Activated T-helper 2 cell treated with anti-CD3 and anti-CD28 coated beads, Interferon-gamma antibody, Interleukin-2, Interleukin-4, amounts not matched to agents 10 μg/mL and 5 μg/mL and 100 μg/mL, durations not matched to agents 14 hours and 24 hours and 36 hours (primary cell): ENCODE measurements around the gene ZBTB8A. TPM values are rescaled to one million over a fixed set of nuclear protein-coding genes. Genes with fewer than 3 reads are reported as not detected.
A peak's percentile ranks its signal among the peaks of the same experiment; 100 is the strongest.

ENCODE experiments used
- DNase-seq: peaks from one replicate; pipeline ENCODE4 v3.0.0; 2021; ENCODE audit warnings: low spot score
- H3K27ac Mint-ChIP-seq: one replicate; pipeline ENCODE4 v1.8.0; 2021; ENCODE audit warnings: mixed read lengths
- H3K27me3 Mint-ChIP-seq: one replicate; pipeline ENCODE4 v1.8.0; 2021; ENCODE audit warnings: low read depth, mixed read lengths
- H3K36me3 Mint-ChIP-seq: one replicate; pipeline ENCODE4 v1.8.0; 2021; ENCODE audit warnings: low read depth, mixed read lengths
- H3K4me1 Mint-ChIP-seq: one replicate; pipeline ENCODE4 v1.8.0; 2021; ENCODE audit warnings: low read depth, mixed read lengths
- H3K4me3 Mint-ChIP-seq: one replicate; pipeline ENCODE4 v1.8.0; 2021; ENCODE audit warnings: low read depth, mild to moderate bottlenecking, moderate library complexity, mixed read lengths
- H3K9me3 Mint-ChIP-seq: one replicate; pipeline ENCODE4 v1.8.0; 2021; ENCODE audit warnings: mixed read lengths
- intact Hi-C: fragments of 100-400 bp; cut with micrococcal nuclease; formaldehyde crosslinking; loops from one replicate; pipeline ENCODE4 v1.15.1; 2023
- total RNA-seq: library from RNA; stranded (reverse); gene quantifications from 2 replicates; pipeline ENCODE4 v1.2.3, GENCODE V29; 2022

ZBTB8A gene
- 0.90 and 0.96 TPM in 2 replicates for total RNA-seq

GRCh38 chr1:32538887-32539583, at the start of gene ZBTB8A:
TSS of gene ZBTB8A (plus strand) at chr1:32539427. CDS start at chr1:32592932, 53,505 bp downstream.
- H3K36me3 Mint-ChIP-seq = no peaks in the 10 kb centered on the region
- H3K9me3 Mint-ChIP-seq = no peaks in the 10 kb centered on the region
- intact Hi-C loops = no loop called here

DNA sequence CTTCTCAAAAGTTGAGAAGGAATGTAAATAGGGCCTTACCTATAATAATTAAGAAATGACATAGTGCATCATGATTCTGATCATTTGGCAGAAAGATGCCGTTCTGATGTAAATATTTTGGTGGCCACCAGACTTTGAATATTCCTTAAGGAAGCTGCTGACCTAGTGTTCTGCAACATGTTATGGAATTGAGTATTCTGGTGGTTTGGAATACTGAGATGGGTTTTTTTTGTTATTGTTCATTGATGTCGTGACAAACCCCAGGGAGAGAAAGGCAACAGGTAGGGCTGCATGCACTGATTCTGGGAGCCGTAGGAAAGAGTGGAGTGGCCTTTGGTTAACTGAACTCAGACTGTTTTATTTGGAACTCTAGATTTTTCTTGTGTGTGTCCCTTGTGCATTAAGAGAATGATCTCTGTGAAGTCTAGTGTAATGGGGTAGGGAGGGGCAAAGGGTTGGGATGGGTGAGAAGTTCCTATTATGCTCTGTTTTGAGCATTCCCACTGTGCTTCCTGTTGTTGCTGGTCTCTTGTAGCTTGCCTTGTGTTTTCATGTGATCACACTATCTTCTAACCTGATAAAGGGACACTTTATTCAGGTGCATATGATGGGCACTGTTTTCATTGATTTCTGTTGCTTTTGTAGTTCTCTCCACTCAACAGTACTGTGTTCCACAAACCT, 49.3 kb upstream of the ZBTB8A start:
- Mint-ChIP-seq H3K27ac (no peak overlapping the region), H3K36me3 (no peaks in the 10 kb centered on the region), H3K4me1 (no peaks in the 10 kb centered on the region), H3K9me3 (no peaks in the 10 kb centered on the region), H3K4me3 (no peak overlapping the region), H3K27me3 (peaks cover 22% of the 10 kb centered on the region)
- DNase-seq = no peak
- intact Hi-C loops = no loop called here

More at GRCh38 chr1:32538887-32539583, at the start of gene ZBTB8A:
- H3K4me3 Mint-ChIP-seq = peak within 1 kb of the TSS; percentile 75
- H3K4me1 Mint-ChIP-seq = peaks cover 8% of the 10 kb centered on the region
- peaks cover 65% of the 10 kb centered on the region for H3K27me3 Mint-ChIP-seq
- DNase-seq = no peak
- no peak within 1 kb of the TSS for H3K27ac Mint-ChIP-seq

GRCh38 chr1:32491386-32491785, 47.8 kb upstream of the ZBTB8A start:
- intact Hi-C loops = no loop called here
- Mint-ChIP-seq H3K27ac (no peak overlapping the region), H3K4me1 (no peaks in the 10 kb centered on the region), H3K36me3 (no peaks in the 10 kb centered on the region), H3K27me3 (peaks cover 21% of the 10 kb centered on the region), H3K9me3 (no peaks in the 10 kb centered on the region), H3K4me3 (no peak overlapping the region)
- DNase-seq = no peak

- no peaks in the 10 kb centered on the region for H3K9me3 Mint-ChIP-seq
- no peak overlapping the region for H3K27ac Mint-ChIP-seq
- no peak for DNase-seq
- H3K36me3 Mint-ChIP-seq = no peaks in the 10 kb centered on the region
- peaks cover 28% of the 10 kb centered on the region for H3K27me3 Mint-ChIP-seq
- no peaks in the 10 kb centered on the region for H3K4me1 Mint-ChIP-seq
- H3K4me3 Mint-ChIP-seq = no peak overlapping the region
- intact Hi-C loops = no loop called here
These were observed 45.0 kb upstream of the ZBTB8A start for GRCh38 chr1:32494196-32494595.

- Mint-ChIP-seq H3K36me3 (no peaks in the 10 kb centered on the region), H3K4me3 (no peak overlapping the region), H3K9me3 (no peaks in the 10 kb centered on the region), H3K4me1 (peaks cover 3% of the 10 kb centered on the region), H3K27ac (no peak overlapping the region), H3K27me3 (peaks cover 32% of the 10 kb centered on the region)
- intact Hi-C loops = no loop called here
- no peak for DNase-seq
These were observed 44.4 kb upstream of the ZBTB8A start for GRCh38 chr1:32494711-32495337.

DNA sequence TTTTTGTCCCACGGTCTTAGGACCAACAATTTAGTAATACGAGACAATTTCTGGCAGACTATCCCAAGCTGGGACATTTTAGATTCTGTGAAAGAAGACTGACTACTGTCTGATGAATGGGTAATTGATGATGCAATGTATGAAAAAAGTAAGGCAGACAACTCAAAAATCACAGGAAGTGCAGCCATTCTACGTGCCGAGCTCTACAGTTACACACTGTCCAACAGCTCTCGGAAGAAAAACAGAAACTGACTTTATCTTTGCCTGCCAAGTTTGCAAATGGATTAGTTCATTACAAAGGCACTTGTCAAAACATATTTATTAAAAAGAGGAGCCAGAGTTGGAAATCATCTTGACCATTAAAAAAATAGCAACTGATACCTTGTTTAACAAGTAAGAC, 43.1 kb upstream of the ZBTB8A start:
- intact Hi-C loops = no loop called here
- no peaks in the 10 kb centered on the region for H3K9me3 Mint-ChIP-seq
- H3K36me3 Mint-ChIP-seq = no peaks in the 10 kb centered on the region
- peaks cover 7% of the 10 kb centered on the region for H3K4me1 Mint-ChIP-seq
- peaks cover 34% of the 10 kb centered on the region for H3K27me3 Mint-ChIP-seq
- H3K27ac Mint-ChIP-seq = no peak overlapping the region
- H3K4me3 Mint-ChIP-seq = no peak overlapping the region
- DNase-seq = no peak

GRCh38 chr1:32498751-32499150, 40.5 kb upstream of the ZBTB8A start:
- no peak for DNase-seq
- Mint-ChIP-seq H3K36me3 (no peaks in the 10 kb centered on the region), H3K4me1 (peaks cover 7% of the 10 kb centered on the region), H3K4me3 (peak overlapping the region; percentile 17), H3K9me3 (no peaks in the 10 kb centered on the region), H3K27me3 (peaks cover 42% of the 10 kb centered on the region), H3K27ac (no peak overlapping the region)
- intact Hi-C loops = loop anchor here (1.0 kb wide), 1 partner anchor 34 kb away; no protein-coding TSS in a partner anchor

DNA sequence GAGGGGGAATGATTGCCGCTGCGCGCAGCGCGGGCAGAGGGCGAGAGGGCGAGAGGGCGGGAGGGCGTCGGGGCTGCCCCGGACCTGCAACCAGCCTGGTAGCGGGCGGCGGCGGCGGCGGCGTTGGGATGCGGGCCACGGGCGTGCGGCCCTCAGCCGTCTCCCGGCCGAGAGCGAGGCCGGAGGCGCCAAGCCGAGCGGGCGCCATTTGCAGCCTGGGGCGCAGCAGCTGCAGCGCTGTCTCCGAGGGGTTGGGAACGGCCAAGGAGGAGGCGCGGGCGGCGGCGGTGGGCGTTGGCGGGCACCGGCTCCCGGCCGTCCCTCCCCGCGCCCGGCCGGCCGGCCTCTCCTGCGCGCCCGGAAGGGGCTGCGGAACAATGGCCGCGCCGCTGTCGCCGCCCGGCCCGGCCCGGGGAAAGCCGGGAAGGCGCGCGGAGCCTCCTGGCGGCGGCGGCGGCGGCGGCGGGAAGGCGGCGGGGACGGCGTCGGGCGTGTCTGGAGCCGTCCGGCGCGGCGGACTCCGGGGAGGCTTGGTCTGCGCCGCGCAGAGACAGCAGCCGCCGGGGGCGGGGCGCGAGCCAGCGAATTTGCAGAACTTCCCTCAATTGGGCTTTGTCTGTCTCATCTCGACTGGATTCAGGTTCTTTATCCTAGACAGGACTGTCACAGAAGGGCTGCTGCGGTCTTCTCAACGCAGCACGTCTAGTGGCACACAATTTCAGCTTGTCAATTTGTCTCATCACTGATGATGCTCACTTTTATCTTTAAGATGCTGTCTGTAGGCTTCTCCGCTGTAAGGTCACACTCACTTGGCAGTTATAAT, 38.6 kb upstream of the ZBTB8A start:
- Mint-ChIP-seq H3K27me3 (peaks cover 45% of the 10 kb centered on the region), H3K4me1 (peaks cover 7% of the 10 kb centered on the region), H3K27ac (no peak overlapping the region), H3K9me3 (no peaks in the 10 kb centered on the region), H3K36me3 (no peaks in the 10 kb centered on the region), H3K4me3 (peak overlapping the region; percentile 62)
- peak; percentile 10 for DNase-seq
- intact Hi-C loops = no loop called here

DNA sequence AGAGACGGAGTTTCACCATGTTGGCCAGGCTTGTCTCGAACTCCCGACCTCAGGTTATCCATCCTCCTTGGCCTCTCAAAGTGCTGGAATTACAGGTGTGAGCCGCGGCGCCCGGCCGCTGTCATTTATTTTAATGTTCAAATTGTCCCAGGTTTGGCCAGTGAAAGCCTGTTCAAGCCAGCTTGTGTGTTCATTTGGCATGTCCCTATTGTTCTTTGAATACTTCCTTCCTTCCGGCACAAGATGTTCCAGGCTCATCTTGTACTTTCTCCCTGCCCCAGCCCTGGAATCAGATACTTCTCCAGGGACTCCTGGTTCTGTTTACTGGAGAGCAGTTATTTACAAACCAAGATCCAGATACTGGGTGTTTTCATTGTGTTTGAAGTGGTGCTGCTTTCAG, 37.4 kb upstream of the ZBTB8A start:
- H3K4me1 Mint-ChIP-seq = peaks cover 7% of the 10 kb centered on the region
- H3K4me3 Mint-ChIP-seq = peak overlapping the region; percentile 2
- no peak overlapping the region for H3K27ac Mint-ChIP-seq
- no peak for DNase-seq
- H3K9me3 Mint-ChIP-seq = no peaks in the 10 kb centered on the region
- H3K27me3 Mint-ChIP-seq = peaks cover 44% of the 10 kb centered on the region
- H3K36me3 Mint-ChIP-seq = no peaks in the 10 kb centered on the region
- intact Hi-C loops = no loop called here

DNA sequence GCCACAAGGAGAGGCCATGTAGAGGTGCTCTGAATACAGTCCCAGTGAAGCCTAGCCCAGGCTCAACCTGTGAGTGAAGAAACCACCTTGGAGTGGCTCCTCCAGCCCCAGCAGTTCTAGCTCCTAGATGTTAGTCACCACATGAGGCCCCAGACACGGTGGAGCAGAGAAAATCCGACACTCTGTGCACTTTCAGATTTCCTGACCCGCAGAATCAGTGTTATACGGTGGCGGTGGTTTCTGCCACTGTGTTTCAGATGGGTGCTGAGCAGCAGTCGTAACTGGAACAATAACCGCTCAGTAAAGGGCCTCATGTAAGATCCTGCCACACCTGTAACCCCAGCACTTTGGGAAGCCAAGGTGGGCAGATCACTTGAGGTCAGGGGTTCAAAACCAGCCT, 36.1 kb upstream of the ZBTB8A start:
- H3K36me3 Mint-ChIP-seq = no peaks in the 10 kb centered on the region

GRCh38 chr1:32507021-32507420, 32.2 kb upstream of the ZBTB8A start:
- Mint-ChIP-seq H3K36me3 (no peaks in the 10 kb centered on the region), H3K4me1 (no peaks in the 10 kb centered on the region), H3K27ac (no peak overlapping the region), H3K4me3 (no peak overlapping the region), H3K27me3 (peaks cover 24% of the 10 kb centered on the region), H3K9me3 (no peaks in the 10 kb centered on the region)
- intact Hi-C loops = no loop called here
- DNase-seq = no peak

More for the DNA sequence above, 36.1 kb upstream of the ZBTB8A start:
- intact Hi-C loops = no loop called here
- peaks cover 37% of the 10 kb centered on the region for H3K27me3 Mint-ChIP-seq
- no peak overlapping the region for H3K27ac Mint-ChIP-seq
- H3K4me1 Mint-ChIP-seq = peaks cover 7% of the 10 kb centered on the region
- no peaks in the 10 kb centered on the region for H3K9me3 Mint-ChIP-seq
- H3K4me3 Mint-ChIP-seq = no peak overlapping the region
- no peak for DNase-seq

DNA sequence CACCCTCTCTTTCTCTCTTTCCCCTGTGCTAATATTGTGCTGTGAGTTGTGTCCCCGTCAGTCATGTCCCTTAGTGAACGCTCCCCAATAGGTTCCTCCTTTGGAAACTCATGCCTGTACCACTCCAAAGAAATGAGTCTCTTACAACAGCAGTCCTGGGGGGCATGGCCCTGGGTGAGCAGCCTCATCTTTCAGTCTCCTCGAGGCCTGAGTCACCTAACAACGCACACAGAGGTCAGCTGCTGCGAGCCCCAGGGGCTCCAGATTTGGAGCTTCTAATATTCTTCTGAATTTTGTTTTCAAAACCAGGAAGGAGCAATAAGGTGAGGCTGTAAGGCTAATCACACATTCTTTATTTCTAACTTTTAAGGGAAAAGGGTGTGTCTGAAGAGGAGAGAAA, 30.5 kb upstream of the ZBTB8A start:
- no peak overlapping the region for H3K27ac Mint-ChIP-seq
- H3K4me3 Mint-ChIP-seq = no peak overlapping the region
- no peaks in the 10 kb centered on the region for H3K36me3 Mint-ChIP-seq
- peaks cover 27% of the 10 kb centered on the region for H3K27me3 Mint-ChIP-seq
- no peaks in the 10 kb centered on the region for H3K4me1 Mint-ChIP-seq
- intact Hi-C loops = no loop called here
- H3K9me3 Mint-ChIP-seq = no peaks in the 10 kb centered on the region
- no peak for DNase-seq
